GM19452 (cell line): ENCODE data around the gene COL6A3.

Experiments used
- ATAC-seq: cut with Tn5 transposase; IDR thresholded peaks from one replicate; pipeline ENCODE4 v1.9.1; 2021; ENCODE audit not compliant: unreplicated experiment

The COL6A3 gene

GRCh38 chr2:237441605-237442274 is 27.8 kb upstream of the COL6A3 start:
- ATAC-seq = no peak

GRCh38 chr2:237440819-237441281 is 26.9 kb upstream of the COL6A3 start:
- ATAC-seq = no peak

GRCh38 chr2:237438080-237438940 is 24.3 kb upstream of the COL6A3 start:
- ATAC-seq = no peak

- no peak for ATAC-seq
Observed at GRCh38 chr2:237437566-237437965, 23.6 kb upstream of the COL6A3 start.

- no peak for ATAC-seq
Observed at GRCh38 chr2:237435844-237436587, 22.1 kb upstream of the COL6A3 start.

- no peak for ATAC-seq
Observed at GRCh38 chr2:237434866-237435311, 20.9 kb upstream of the COL6A3 start.

- ATAC-seq = no peak
Observed at GRCh38 chr2:237433920-237434676, 20.1 kb upstream of the COL6A3 start.

- ATAC-seq = no peak
Observed at GRCh38 chr2:237432484-237433092, 18.6 kb upstream of the COL6A3 start.

- no peak for ATAC-seq
Observed at GRCh38 chr2:237431837-237432236, 17.9 kb upstream of the COL6A3 start.

GRCh38 chr2:237431372-237431771 is 17.4 kb upstream of the COL6A3 start:
- ATAC-seq = no peak

- no peak for ATAC-seq
Observed at GRCh38 chr2:237430861-237431260, 16.9 kb upstream of the COL6A3 start.

- no peak for ATAC-seq
Observed at GRCh38 chr2:237429753-237430152, 15.8 kb upstream of the COL6A3 start.

GRCh38 chr2:237427769-237428506 is 14.0 kb upstream of the COL6A3 start:
- ATAC-seq = no peak

- no peak for ATAC-seq
Observed at GRCh38 chr2:237426517-237426916, 12.6 kb upstream of the COL6A3 start.

- no peak for ATAC-seq
Observed at GRCh38 chr2:237425320-237425719, 11.4 kb upstream of the COL6A3 start.

GRCh38 chr2:237424544-237424943 is 10.6 kb upstream of the COL6A3 start:
- no peak for ATAC-seq

GRCh38 chr2:237423891-237424290 is 9.9 kb upstream of the COL6A3 start:
- no peak for ATAC-seq

GRCh38 chr2:237422309-237422708 is 8.3 kb upstream of the COL6A3 start:
- ATAC-seq = no peak

- no peak for ATAC-seq
Observed at GRCh38 chr2:237421542-237422116, 7.7 kb upstream of the COL6A3 start.
